GM19023 (cell line): ENCODE measurements around the gene IKBKG.
"Not testable (repeated sequence)": the region's sequence is repeated elsewhere in the genome, so short reads cannot be mapped to it uniquely, and the experiment has no call there.

Source experiments
- ATAC-seq: cut with Tn5 transposase; IDR thresholded peaks from one replicate; pipeline ENCODE4 v1.9.1; 2021; ENCODE audit warnings: mild to moderate bottlenecking, moderate library complexity; ENCODE audit not compliant: unreplicated experiment

Gene IKBKG

DNA sequence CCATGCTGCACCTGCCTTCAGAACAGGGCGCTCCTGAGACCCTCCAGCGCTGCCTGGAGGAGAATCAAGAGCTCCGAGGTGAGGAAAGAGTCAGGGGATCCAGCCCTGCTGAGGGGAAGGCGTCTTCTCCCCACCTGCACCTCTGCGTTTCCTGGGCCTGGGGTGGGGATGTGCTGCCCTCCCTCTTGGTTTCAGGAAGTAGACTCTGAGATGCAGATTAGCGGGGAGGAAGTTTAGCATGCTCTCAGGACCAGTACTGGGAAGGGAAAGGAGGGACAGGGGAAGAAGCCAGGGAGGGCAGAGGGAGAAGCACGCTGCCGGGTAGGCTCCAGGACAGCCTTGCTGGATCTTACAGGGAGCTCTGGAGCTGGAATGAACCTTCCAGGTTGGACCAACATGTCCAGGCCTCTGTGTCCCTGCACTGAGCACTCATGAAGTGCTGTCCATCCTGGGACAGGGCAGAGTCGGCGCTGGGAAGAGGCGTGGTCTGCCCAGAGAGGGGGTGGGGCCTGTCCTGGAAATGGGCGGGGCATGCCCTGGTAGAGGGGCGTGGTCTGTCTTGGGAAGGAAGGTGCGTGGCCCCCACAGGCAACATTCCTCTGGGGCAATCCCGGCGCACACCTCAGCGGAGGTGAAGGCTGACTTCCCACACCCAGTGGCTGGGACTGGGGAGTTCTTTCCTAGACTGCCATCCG is 4.8 kb downstream of the IKBKG start:
- not testable (repeated sequence) for ATAC-seq

DNA sequence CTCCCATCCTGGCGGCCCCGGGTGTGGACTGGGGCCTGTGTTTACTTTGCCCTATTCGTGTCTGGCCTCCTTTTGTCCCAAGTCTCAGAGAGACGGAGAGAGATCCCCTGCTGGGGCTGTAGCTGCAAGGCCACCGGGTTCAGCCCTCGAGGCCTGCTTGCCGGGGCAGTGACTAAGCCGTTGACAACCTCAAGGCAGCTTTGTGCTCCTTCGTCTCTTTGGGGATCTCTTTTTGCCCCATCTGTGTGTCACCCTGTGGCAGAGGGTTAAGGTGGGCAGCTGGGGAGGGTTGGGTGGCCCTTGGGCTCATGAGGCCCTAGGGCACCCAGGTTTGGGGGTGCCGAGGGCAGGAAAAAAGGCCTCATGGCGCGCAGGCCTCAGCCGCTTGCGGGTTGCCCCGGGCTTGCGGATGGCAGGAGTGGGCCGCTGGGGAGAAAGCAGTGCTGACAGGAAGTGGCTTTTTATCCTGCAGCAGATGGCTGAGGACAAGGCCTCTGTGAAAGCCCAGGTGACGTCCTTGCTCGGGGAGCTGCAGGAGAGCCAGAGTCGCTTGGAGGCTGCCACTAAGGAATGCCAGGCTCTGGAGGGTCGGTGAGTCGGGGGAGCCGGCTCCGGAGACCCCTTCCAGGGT is 10.8 kb downstream of the IKBKG start:
- ATAC-seq: not testable (repeated sequence)

DNA sequence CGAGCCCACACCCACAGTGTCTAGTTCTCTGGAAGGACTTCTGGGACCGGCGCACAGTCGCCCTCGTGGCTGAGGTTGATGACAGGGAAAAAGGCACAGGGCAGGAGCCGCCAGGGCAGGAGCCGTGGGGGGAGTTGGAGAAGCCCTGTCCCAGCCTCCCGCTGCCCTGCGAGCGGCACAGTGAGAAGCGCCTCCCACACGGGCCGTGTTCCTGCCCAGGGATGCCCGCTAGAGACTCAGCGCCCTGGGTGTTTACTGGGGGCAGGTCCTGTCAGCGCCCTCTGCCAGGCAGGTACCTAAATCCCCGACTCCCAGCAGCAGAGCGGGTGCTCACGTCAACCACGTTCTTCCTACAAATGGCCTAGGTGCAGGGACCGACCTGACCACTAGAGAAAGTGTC is 11.5 kb downstream of the IKBKG start:
- not testable (repeated sequence) for ATAC-seq

DNA sequence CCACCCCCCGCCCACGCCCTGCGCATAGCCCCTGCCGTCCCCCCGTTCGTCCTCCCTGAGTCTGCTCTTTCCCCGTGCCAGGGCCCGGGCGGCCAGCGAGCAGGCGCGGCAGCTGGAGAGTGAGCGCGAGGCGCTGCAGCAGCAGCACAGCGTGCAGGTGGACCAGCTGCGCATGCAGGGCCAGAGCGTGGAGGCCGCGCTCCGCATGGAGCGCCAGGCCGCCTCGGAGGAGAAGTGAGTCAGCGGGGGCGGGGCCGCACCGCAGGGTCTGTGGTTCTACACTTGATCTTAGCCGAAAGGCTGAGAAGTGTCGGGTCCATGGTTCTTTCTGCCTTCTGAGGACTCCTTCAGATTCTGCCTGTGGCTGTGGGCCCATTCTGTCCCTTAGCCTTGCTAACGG is 12.9 kb downstream of the IKBKG start:
- ATAC-seq: not testable (repeated sequence)

DNA sequence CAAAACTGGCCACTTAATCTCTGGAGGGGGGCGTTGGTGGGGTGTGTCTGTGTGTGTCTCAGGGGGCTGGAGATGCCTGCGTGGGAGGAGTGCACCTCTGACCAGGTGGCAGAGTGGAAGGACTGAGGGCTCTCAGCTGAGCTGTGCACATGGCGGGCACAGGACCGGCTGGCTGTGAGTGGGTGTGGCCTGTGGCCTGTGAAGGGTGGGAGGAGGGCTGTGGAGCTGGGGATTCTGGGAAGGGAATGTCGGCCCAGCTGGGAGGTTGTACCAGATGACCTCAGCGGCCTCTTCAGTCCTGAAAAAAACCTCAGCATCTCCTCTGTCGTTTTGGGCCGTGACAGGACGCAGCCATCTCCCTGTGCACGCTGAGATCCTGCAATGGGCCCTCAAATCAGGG is 14.9 kb downstream of the IKBKG start:
- not testable (repeated sequence) for ATAC-seq

DNA sequence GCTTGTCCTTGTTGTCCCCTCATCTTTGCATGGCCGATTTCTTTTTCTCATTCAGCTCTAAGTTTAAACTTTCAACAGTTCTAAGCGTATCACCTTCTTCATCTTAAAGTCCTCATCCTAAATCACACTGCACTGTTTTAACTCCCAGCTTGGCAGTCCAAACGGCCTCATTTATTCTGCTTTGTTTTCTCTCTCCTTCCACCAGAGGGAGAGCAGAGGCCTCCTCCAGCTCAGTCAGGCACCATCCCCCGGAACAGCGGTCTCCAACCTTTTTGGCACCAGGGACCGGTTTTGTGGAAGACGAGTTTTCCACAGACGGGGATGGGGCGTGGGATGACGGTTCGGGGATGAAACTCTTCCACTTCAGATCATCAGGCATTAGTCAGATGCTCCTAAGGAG is 22.9 kb downstream of the IKBKG start:
- not testable (repeated sequence) for ATAC-seq

DNA sequence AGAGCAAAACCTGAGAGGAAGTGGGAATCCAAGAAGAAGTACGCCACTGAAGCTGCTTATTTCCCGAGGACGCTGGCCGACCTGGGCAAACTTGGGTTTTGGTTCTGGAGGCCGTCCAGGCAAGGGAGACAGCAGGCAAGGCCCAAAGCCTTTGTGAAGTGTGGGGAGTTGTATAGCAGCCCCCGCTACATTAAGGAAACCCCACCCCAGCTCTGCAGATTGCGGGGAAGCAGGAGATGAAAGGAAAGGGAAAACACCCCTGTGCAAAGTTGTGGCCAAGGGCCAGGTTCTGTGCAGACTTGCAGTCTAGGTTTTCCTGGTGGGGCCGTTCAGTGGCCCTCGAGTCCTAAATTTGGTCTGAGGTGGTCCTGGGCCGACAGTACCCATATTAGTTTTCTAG is 25.6 kb downstream of the IKBKG start:
- not testable (repeated sequence) for ATAC-seq

DNA sequence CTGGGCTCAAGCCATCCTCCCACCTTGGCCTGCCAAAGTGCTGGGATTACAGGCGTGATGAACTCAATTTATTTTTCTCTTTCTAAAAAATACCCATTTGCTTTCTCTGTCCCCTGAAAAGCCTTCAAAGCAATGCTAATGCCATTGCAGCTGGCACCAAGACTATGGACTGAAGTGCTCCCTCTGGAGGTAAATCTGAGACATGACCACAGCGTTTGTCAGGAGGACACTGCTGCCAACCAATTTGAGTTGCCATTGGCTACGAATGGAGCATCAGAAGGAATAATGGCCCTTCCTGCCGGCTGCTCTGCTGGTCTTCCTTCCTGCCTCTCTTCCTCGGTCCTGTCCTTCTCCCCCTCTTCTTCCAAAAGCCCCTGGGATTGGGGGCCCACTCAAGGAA is 27.7 kb downstream of the IKBKG start:
- ATAC-seq: not testable (repeated sequence)

DNA sequence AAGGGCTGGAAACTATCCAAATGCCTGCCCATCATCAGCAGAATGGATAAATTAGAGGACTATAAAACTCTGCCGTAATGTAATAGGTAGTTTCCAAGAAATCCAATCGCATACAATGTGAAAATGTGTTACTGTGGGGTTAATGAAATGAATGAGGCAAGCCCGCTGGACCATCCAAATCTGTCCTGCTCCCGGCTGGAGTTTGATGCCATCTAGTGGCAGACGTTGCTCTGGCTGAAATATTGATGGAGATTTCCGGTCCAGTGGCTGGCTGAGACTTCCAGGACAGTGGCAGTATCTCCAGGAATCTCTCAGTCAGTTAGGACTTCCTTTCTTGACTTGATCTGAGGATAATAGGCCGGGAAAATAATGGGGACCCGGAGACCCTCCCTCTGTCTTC is 35.6 kb downstream of the IKBKG start:
- not testable (repeated sequence) for ATAC-seq

DNA sequence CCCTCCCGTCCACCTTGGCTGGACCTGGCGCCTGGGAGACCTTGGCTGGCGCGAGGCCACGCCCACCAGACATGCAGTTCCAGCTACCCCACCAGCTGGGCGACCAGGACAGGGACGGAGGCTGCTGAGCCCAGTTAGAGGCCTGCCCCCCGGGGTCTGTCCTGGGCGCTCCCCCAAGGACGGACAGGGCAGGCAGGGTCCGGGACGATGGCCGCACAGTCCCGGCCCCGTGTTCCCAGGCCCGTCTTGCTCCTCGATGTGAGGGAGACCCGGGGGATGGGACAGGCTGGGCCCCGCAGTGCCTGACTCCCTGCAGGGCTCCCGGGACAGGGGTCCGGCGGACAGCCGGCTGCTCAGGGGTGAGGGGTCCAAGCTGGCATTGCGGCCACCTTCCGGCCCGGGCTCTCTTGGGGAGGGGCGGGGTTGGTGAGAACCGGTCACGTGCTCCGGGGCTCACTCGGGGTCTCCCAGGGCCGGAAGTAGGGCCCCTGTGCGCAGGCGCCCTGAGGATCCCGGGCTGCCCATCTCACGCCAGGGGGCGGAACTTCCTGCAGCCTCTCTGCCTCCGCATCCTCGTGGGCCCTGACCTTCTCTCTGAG is 37.3 kb downstream of the IKBKG start, which contains the start of gene CTAG1A:
Gene CTAG1A (plus strand): TSS at position 549 of the 599 bp plus-strand sequence. CDS start 74 bp downstream, outside the sequence.
- ATAC-seq: not testable (repeated sequence)

DNA sequence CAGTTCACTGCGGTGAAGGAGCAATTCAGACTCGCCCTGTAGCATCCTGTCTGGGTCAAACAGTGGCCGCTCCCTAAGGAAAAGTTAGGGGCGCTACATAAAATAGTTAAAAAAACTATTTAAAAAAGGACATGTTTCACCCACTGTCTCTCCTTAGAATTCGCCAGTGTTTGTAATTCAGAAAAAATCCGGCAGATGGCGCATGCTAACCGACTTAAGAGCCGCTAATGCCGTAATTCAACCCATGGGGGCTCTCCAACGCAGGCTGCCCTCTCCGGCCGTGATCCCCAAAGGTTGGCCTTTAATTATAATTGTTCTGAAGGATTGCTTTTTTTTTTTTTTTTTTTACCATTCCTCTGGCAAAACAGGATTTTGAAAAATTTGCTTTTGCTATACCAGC is 43.0 kb downstream of the IKBKG start:
- not testable (repeated sequence) for ATAC-seq

DNA sequence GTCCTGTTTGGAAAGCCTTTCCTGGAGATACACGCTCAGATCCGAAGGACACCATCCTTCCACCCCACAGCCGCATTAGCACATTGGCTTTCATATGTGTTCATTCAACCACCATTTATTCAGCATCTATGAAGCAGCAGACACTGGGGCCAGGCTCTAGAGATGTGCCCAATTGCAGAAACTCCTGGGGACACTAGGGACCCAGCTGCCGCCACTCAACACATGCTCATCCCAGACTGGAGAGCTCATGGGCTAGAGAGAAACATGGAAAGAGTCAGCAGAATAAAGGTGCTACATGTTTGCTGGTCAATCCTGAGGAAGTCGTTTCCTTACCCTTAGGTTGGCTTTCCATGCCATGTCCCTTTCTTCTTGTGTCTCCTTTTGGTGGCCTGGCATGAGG is 45.1 kb downstream of the IKBKG start:
- no peak for ATAC-seq

DNA sequence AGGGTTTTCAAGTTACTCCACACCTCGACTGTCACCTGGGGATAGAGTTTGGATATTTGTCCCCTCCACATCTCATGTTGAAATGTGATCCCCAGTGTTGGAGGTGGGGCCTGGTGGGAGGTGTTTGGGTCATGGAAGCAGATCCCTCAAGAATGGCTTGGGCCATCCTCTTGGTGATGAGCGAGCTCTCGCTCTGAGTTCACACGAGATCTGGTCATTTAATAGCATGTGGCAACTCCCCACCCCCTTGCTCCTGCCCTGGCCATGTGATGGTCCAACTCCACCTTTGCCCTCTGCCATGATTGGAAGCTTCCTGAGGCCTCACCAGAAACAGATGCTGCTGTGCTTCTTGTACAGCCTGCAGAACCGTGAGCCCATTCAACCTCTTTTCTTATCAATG is 45.8 kb downstream of the IKBKG start:
- no peak for ATAC-seq

DNA sequence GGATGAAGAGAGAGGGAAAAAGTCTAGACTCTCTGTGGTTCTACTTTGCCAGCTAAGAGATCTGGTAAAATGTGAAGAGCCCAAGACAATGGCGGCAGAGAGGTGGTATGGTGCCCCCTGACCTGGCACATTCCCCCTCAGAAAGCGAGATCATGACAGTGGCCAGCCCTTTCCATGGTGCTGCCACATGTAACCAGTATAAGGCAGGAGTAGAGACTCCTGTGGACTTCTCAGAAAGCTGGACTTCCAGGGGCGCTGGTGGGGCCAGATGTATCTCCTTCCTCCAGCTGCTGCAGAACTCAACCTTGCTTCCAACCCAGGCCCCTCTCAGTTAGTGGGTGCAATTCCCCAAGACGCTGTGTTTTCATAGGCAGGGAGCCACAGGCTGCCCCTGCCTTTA is 47.1 kb downstream of the IKBKG start:
- ATAC-seq: no peak

DNA sequence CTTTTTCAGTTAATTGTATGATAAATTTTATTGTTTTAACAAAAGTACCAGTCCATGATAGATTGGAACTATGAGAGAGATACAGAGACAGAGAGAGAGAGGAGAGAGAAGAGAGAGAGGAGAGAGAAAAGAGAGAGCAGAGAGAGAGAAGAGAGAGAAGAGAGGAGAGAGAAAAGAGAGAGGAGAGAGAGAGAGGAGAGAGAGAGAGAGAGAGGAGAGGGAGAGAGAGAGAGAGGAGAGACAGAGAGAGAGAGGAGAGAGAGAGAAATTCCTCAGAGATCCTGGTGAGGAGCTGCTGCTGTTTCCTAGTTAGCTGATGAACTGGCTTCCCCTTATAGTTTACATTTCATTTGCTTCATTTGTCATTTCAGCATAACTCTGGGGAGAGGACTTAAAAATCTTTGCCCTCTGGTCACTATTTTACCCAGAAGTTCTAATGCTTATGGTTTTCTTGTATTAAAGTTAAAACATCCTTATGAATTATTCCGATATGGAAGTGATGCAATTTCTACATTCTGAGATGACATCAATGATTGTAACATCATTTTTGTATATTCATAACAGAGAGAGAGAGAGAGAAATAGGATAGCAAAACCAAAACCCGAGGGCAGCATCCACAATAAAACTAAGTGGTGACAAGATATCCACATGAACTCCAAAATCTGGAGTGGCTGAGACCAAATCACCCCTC is 48.3 kb downstream of the IKBKG start:
- ATAC-seq: no peak

DNA sequence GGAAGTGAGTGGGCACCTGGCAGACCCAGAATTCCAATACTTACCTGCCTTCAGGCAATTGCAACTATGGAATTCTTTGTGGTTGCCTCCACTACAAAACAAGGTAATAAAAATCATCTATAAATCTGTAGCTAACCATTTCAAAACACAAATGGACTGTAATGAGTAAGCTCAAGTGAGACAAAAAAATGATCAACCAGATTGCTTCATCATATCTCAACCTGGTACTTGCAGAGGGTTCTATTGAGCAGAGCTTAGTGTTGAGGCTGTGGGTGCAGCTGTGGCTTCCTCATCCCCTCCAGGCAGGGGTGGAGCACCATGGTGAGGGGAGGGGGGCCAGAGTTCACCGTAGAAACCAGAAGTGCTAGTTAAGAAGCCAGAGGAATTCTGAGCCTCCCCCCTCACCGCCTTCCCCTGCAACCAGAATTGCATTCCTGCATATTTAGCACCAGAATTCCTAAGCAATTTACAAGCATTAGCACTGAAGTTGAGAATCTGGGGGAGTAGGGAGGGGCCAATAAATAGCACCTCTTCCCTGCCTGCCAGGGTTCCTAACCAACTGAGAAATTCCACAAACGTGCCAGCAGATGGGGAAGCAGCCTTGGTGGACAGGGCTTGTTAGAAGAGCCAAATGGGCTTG is 49.0 kb downstream of the IKBKG start:
- no peak for ATAC-seq

DNA sequence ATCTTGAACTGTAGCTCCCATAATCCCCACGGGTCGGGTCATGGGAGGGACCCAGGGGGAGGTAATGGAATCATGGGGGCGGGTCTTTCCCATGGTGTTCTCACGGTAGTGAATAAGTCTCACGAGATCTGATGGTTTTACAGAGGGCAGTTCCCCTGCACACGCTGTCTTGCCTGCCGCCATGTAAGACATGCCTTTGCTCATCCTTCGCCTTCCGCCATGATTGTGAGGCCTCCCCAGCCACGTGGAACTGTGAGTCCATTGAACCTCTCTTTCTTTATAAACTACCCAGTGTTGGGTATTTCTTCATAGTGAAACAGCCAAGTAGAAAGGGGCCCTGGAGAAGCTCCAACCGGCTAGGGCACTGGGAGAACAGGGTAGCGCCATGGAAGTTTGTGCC is 49.8 kb downstream of the IKBKG start:
- ATAC-seq: no peak

DNA sequence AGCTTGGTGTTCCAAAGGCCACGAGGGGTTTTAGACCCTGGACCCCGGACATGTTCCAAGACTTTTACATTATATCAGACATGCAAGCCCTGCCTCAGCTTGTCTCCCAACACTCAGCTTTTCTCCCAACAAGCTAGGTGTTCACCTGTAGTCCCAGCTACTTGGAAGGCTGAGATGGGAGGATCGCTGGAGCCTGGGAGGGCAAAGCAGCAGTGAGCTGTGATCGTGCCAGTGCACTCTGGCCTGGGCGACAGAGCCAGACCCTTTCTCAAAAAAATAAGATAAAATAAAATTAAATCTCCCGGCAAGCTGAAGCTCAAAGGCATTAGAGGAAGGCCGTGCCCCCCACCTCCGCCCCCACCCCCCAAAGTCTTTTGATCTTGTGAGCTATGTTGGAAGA is 51.2 kb downstream of the IKBKG start:
- ATAC-seq: no peak

DNA sequence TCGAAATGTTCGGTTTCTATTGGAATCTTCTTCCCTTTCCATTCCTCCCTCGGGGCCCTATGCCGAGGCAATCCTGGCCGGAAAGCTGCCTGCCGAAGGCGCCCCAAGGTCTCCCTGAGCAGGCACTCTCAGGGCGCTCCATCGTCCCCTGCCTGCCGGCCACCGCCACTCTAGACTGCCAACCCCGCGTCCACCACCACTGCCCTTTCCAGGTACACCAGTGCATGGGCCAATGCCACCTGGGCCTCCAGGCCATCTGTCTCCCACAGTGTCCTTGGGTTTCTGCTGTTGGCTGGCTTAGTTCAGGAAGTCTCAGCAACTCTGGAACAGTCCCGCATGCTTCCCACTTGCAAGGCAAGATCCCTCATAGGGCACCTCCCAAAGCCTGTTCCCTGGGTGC is 52.1 kb downstream of the IKBKG start:
- ATAC-seq: no peak

DNA sequence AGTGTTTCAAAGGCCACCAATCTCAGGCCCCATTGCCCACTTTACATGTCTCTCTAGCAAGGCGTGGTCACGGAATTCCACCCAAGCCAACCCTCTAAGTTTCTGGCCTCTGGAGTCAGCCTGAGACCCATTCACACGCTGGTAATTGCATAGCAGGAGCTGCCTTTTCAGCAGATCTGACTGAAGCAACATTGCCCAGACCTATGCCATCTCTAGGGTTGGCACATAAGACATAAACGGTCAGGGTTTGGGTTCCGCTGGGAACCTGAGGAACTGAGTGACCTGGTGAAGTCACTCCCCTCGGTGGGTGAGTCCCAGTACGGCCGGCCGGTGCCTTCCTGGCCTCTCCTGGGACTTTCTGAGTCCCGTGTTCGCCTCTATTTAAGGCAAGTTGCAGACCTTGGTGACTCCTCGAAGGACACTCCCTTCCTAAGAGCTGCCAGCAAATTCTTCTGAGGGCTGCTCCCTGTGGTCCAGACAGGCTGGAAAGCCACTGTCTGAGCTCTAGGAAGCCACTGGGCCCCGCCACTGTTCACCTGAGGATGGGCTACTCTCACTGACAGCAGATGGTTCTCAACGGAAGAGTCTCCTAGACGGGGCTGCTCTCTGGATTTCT is 53.4 kb downstream of the IKBKG start:
- ATAC-seq: no peak

DNA sequence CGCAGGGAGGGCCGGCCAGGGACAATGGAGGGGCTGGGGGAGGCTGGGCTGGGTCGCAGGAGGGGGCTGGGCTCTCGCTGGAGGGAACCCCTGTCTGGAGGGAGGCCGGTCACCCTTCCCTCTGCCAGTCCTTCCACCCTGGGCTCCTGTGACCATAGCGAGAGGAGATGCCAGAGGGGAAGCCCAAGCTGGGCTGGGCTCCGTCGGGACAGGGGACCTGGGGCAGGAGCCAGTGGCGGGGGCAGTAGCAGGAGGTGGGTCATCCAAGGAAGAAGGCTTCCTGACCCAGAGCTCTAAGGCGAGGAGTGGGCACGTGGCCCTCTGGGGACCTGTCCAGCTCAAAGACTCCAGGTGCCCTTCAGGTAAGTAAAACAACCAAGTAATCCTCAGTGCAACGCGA is 54.8 kb downstream of the IKBKG start:
- ATAC-seq: no peak
